ENCODE measurements around the gene CDC26.
"Not testable (repeated sequence)": the region's sequence is repeated elsewhere in the genome, so short reads cannot be mapped to it uniquely, and the experiment has no call there.

Gene CDC26

DNA sequence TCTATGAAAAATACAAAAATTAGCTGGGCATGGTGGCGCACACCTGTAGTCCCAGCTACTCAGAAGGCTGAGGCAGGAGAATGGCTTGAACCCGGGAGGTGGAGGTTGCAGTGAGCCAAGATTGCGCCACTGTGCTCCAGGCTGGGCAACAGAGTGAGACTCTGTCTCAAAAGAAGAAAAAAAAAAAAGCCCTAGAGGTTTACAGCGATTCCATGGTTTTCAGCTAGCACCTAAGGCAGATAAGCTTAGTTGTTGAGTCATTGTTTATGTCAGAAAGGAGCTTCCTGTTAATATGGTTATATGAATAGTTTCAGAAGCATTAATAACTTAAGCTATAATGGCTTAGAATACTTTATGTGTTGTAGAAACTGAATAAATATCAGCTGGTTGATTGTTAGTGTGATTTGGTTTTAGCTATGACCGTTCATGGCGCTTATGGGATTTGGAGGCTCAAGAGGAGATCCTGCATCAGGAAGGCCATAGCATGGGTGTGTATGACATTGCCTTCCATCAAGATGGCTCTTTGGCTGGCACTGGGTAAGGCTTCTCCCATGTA is 14.8 kb upstream of the CDC26 start:
- no peak for DNase-seq

DNA sequence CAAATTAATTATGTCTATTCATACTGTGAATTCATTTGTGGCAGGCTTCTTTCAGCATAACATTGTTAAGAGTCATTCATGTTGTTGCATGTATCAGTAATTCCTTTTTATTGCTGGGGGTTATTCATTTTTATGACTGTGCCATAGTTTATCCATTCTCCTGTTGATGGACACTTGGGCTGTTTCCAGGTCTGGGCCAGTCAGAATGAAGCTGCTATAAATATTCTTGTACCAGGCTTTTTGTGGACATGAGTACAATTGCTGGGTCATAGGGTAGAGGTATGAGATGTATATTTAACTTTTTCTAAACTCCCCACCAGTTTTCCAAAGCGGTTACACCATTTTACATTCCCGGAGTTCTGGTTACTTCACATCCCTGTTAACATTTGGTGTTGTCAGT is 13.7 kb upstream of the CDC26 start:
- DNase-seq, result no peak

DNA sequence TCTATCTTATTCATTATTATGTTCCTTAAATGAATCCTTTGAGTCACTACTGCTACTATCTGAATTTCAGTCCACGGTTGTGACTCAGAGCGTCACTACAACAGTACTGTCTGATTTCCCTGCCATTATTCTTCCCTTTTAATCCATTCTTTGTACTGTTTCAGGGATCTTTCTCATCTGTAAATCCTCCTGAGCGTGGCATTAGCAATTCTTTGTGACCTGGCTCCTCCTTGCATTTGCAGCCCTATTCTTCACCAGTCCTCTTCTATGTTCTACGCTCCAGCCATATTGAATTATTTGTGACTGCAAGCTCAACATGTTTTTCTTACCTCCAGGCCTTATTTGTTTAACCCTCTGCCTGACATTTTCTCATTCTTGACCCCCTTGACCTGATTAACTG is 6.0 kb upstream of the CDC26 start:
- DNase-seq, result no peak

DNA sequence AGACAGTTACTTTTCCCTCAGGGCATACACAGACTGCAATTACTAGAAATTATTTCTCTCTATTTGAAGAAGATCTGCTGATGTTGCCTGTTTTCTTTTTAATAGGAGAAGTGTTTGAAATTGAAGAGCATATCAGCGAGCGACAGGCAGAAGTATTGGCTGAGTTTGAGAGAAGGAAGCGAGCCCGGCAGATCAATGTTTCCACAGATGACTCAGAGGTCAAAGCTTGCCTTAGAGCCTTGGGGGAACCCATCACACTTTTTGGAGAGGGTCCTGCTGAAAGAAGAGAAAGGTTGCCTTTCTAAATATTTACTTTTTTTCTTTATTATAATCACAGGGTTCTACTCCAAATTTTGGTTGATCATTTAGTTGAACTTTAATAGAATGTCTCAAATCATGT is 3.5 kb upstream of the CDC26 start:
- DNase-seq, result no peak

DNA sequence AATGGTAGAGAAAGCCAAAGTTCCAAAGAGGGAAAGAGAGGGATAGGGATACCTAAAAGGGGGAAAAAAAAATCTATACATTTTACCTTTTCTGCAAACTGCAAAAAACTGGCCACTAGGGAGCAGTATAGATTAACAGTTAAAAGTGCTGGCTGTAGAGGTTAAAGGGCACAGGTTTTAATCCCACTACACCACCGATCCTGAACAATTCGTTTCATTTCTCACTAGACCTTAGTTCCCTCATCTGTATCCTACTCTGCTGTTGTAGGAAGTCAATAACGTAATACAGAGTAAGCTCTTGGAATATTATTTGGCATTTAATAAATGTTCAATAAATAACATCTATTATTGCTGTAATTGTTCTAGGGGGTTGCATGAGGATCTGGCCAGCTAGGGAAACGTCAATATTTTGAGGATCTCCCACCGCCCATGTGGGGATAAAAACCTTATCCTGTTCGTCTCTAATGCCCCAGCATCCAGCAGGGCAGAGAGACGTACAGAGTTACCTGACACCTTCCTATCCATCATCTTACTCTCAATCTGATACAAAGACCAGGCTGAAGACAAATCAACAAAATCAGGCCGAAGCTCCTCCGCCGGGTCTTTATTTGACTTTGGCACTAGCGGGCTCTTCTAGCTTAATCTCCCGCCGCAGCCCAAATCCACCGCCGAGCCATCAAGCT is 757 bp downstream of the CDC26 start:
- peak; percentile 54 for DNase-seq

DNA sequence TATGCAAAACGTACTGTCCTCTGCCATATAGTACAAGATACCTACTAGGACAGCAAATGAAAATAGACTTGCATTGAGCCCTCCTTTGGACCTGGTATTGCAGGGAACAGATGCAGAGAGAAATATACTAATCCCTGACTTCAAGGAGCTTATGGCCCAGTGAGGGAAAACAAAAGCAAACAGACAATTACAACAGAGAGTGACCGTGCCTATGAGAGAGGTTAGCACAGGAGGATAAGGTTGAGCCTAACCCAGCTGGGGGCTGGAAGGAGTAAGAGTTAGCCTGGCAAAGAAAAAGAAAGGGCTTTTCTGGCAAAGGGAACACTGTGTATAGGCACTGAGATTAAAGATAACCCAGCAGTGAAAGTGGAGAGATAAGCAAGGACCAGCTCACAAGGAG is 5.5 kb downstream of the CDC26 start:
- DNase-seq, result no peak

DNA sequence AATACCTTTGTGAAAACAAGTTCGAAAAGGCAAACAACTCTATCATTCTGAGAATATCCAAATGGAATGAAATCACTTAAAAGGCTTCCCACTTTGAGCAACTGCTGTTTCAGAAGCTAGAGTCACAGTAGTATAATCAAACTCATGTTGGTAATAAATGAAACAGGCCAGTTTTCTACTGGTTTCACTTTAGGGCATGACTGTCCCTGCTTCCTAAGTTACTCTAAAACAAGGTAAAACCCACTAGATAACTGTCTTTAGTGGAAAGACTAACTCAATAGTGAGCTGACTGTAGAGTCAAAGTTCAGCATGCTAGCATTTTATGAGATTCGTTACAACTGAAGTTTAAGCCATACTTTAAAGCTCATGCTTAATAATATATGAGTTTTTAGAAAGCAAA is 6.0 kb downstream of the CDC26 start:
- no peak for DNase-seq

DNA sequence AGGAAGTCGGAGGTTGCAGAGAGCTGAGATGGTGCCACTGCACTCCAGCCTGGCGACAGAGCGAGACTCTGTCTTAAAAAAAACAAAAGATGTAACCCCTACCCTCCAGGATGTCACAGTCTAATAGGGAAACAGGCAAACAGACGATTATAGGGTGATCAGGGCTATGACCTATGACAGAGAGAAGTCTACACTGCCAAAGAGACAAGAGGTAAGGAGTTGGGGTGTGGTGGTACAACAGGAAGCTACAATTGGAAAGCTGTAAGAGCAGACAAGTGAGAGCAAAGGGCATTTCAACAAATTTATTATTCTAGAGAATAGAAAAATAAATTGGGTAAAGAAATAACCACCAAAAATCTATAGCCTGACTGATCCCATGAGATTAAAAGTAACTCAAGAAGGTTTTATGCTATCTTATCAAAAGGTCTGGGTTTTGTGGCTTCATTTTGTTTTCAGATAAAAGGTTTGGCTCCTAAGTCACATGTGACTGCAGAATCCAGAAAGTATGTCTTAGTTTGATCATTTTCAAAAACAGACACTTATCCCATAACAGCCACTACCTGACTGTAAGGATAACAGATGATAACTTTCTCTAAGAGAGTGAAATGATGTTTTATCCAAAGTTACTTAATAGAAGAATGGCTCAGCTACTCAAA is 7.3 kb downstream of the CDC26 start:
- no peak for DNase-seq

DNA sequence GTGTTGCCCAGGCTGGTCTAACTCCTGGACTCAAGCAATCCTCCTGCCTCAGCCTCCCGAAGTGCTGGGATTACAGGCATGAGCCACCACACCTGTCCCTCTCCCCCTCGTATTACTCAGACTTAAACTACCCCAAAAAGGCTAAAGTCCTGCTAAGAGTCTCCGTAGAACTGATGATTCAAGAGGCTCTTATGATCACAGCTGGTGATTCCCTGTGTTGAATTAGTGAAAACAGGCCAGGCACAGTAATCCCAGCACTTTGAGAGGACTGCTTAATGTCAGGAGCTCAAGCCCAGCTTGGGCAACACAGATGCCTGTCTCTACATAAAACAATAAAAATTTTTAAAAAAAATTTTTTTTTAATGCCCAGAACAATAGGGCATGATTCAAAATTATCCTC is 9.2 kb downstream of the CDC26 start:
- no peak for DNase-seq

DNA sequence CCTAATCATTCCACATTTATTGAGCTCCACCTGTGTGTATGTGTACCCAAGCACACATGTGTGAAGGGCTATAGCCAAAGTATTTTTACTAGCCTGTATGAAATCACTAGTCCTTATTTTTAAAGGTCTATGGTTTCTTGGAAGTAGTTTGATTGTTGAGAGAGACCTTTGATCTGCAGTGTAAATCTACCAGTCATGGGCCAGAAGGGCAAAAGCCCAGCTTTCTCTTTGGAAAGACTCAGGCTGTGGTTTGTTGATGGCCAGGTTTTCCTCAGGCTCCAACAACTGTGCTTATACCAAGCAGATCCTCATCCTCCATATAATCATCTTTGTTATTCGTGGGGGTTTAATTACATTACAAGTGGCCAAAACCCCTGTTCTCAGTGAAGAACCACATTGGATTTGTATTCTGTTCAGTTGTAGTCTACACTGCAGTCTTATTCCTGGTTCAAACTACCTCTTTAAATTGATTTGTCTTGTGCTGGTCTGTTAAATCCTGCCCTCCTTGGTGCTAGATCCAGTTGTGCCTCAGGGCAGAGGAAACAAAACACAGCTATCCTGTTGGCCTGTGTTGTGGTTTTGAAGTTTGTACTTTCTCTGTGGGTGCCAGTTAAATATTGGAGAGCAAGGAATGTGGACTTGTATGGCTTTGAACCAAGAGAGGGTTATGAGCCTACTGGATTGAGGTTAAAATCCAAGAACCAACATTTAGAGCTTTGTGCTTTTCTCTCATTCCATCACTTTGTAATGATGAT is 13.3 kb downstream of the CDC26 start:
- no peak for DNase-seq

DNA sequence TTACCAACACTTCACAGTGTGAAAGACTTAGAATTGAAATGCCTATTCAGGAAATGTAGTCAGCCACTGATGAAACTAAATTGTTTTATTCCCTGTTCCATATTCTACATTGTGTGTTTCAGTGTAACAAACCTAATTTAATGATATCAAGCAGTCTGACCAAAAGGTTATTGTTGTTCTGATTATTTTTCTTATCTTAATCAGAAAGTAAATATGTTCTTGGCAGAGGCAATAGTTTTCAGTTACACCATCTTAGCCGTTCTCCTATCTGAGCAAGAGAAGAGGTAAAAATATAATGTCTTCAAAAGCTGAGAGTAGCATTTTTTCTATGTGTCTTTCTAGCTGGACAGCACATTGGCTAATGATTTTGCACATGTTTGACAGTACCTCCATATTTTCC is 17.1 kb downstream of the CDC26 start:
- no peak for DNase-seq

DNA sequence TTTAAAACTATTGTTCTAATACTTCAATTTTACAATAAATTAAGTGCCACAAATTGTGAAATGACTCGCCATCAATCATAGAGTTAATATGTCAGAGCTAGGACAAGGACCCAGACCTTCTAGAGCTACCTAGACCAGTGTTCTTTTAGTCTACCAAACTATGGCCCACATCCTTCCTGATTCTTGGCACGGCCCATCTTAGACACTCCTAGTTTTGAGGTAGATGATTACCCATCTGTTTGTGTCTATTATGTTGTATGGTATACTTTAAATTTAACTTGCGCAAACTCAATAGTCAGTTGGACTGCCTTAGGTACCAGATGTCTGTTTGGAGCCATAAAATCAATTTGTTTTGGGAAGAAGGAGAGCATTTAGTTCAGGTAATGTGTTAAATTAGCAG is 17.5 kb downstream of the CDC26 start:
- no peak for DNase-seq

DNA sequence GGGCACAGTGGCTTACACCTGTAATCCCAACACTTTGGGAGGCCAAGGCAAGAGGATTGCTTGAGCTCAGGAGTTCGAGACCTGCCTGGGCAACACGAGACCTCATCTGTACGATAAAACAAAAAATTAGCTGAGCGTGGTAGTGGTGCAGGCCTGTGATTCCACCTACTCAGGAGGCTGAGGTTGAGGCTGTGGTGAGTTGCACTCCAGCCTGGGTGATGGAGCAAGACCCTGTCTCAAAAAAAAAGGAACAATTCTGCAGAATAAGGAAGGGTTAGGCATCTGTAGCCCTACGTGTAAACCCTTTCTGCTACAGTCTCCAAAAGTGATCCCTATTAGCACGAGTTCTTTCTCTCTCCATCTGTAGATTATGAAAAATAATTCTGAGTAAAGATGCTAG is 19.9 kb downstream of the CDC26 start:
- DNase-seq, result no peak

DNA sequence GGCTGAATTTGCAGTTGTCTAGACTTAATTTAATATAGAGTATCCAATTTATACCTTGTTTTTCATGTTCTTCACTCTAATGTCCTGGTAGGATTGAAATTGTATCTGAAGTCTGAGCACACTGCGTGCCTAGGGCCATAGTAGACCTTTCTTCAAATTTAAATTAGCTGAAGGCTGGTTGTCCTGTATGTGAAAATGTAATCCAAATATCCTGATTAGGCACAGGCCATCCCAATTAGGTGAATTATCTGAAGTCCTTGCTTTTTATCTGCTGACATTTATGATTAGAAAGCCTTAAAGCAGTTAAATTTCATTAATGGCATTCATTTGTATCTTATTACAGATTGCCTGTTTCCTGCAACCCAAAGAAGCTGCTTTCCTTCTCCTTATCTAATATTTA is 20.4 kb downstream of the CDC26 start:
- DNase-seq, result no peak

DNA sequence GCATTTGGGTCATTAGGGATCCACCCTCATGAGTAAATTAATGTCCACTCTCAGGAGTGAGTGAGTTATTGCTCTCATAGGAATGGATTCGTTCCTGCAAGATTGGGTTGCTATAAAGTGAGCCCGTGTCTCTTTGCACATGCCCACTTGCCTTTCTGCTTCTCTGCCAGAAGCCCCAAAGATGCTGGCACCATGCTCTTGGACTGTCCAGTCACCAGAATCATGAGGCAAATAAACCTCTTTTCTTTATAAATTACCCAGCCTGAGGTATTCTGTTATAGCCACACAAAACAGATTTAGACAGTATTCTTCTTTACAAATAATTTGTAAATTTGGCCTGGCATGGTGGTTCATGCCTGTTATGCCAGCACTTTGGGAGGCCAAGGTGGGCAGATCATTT is 24.6 kb downstream of the CDC26 start:
- DNase-seq, result no peak

DNA sequence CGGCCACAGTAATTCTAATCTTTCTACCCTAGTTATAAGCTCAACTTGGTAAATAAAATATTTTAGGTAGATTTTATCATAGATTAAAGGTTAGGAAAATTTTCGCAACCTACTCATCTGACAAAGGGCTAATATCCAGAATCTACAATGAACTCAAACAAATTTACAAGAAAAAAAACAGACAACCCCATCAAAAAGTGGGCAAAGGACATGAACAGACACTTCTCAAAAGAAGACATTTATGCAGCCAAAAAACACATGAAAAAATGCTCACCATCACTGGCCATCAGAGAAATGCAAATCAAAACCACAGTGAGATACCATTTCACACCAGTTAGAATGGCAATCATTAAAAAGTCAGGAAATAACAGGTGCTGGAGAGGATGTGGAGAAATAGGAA is 25.7 kb downstream of the CDC26 start:
- DNase-seq, result not testable (repeated sequence)

DNA sequence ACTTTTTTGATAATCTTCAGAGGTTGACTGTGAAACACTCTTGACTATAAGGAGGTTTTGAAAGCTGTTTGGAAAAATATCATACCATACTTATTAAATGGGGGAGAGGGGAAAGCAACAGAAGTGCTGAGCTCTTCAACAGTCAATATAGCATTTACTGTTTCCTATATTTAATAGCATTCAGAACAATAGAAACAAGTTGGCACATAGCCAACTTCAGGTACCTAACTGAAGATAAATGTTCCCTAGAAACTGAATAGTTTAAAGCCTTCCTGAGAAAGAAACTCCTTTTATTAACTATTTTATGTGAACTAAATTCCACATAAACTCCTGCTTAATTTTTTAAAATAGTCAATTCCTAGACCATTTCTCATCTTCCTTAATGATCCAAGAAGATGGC is 27.7 kb downstream of the CDC26 start:
- DNase-seq, result no peak

DNA sequence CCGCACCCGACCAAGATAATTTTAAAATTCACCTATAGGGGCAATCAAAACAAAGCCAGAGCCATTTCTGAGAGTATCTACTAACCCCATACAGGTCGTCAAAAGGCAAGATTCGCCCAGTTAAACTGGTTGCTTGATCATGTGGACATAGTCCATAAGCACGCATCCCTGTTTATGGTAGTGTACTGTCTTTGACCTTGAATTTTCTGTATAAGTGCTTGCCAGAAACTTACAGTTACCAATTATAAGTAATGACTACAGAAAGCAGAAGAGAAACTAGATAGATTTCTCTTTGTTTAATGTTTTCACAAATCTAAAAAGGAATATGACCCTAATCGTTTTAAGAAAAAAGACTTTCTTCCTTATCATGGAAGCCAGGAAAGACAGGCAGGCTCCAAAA is 28.4 kb downstream of the CDC26 start:
- DNase-seq, result no peak

DNA sequence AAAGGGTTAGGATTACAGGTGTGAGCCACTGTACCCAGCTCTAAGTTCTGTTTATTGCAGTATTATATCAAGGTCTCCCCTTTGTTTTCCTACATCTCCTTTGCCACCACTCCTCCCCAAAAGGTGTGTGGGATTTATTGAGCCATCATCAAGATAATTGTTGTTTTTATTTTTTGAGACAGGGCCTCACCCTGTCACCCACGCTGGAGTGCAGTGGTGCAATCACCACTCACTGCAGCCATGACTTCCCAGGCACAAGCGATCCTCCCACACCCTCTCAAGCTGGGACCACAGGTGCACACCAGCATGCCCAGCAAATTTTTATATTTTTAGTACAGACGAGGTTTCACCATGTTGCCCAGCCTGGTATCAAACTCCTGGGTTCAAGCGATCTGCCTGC is 29.5 kb downstream of the CDC26 start:
- no peak for DNase-seq

DNA sequence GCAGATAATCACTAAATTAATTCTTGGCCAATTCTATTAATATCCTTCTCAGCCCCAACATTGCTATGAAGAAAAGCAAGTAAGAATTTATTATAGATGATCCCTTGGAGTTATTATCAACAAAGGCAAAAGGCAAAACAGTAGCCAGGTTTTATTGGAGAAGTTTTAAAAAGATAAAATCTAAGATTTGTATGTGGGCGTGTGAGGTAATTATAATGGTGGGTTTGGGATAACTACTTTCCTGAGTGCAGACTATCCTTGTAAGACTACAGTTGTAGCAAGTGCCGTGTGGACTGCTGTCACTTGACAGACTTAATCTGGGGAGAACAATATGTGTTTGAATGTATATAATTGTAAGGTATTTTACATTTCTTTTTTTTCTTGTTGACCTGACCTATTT is 30.8 kb downstream of the CDC26 start:
- DNase-seq, result no peak

DNA sequence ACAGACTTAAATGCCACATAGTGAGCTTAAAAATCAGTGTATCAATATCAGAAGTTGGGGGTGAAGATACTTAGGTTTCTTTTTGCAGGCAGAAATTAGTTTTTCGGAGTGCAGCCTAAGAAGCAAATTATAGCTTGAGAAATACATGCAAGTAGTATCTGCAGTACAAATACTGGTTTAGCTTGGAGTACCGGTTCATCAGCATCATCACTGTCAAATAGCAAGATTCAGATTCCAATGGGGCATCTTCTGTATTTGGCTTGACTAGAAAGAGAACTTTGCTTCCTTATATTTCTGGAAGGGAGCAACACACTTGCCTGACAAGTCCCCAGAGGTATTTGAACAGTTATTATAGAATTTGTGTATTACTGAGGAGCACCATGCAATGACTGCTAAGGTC is 34.2 kb downstream of the CDC26 start:
- DNase-seq, result no peak

DNA sequence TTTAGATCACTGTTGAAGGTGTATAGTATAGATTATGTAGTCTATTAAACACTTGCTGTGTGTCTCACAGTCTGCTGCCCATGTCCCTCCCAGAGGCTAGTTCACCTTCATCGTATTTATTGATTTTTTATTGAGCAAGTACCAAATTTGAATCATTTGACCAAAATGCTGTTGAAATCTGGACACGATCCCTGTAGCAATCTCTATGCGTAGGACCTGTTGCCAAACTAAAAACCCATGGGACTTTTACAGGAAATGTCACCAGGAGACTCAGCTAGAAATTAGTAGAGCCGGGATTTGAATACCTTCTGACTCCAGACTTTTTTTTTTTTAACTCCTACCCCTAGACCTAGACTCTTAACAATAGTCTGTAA is 36.5 kb downstream of the CDC26 start:
- DNase-seq, result no peak

DNA sequence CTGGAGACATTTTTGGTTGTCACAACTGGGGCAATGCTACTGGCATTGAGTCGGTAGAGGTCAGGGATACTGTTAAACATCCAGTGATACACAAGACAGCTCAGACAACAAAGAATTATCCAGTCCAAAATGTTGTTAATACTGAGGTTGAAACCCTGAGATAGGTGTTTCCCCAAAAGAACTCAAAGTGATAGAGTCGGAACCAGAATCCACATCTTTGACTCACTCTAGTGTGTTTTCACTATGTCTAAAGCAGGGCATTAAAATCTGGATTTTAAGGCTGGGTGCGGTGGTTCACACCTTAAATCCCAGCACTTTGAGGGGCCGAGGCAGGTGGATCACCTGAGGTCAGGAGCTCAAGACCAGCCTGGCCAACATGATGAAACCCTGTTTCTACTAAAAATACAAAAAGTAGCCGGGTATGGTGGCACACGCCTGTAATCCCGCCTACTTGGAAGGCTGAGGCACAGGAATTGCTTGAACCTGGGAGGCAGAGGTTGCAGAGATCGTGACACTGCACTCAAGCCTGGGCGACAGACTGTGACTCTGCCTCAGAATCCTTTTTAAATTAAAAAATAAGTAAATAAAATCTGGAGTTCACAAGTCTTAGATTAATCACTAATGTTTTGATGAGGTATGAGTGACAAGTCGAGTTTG is 37.0 kb downstream of the CDC26 start:
- no peak for DNase-seq

DNA sequence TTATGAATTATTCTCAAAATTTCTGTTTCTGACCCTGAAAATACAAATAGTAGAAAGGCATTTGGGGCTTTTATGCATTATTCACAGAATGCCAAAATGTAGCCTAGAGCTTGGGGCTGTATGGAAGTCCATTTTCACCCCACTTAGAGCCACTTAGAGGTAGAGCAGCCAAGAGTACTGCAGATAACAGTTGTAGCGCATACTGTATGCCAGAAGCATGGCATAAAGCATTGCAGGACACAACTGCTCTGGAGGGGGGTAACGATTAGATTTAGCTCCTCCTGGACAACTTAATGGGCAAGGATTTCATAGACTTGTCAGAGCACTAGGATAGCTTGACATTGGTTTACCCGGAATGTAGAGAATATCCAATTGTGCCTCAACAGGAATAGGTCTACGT is 38.3 kb downstream of the CDC26 start:
- DNase-seq, result no peak

Measured in kidney glomerular epithelial cell (primary cell).